PC-3 (cell line): Measurements from ENCODE around the gene THADA. TPM values are rescaled to one million over a fixed set of nuclear protein-coding genes. Genes with fewer than 3 reads are reported as not detected.

Experiments used
- ATAC-seq: fragments of 200-7000 bp; cut with Tn5 transposase; 2 replicates; pipeline ENCODE4 v1.9.1; 2020; ENCODE audit warnings: mild to moderate bottlenecking, moderate library complexity
- BruUV-seq: library from RNA; stranded (reverse); fragments of 400-500 nt; replicated peaks from 2 replicates; lab custom pipeline; 2021; lab: Mats Ljungman, UMichigan
- CTCF ChIA-PET: fragments of 300-600 bp; sonication (Branson Sonifier 250); formaldehyde crosslinking; loops from one replicate; lab custom pipeline; 2022; ENCODE audit warnings: antibody characterized with exemption; lab: Charles Lee
- POLR2A ChIA-PET: fragments of 300-600 bp; sonication (Branson Sonifier 250); formaldehyde crosslinking; loops from one replicate; lab custom pipeline; 2022; ENCODE audit warnings: antibody characterized with exemption; ENCODE audit not compliant: unreplicated experiment; lab: Charles Lee
- DNase-seq: peaks from one replicate; pipeline ENCODE4 v3.0.0-alpha.2; 2015
- H2AFZ ChIP-seq: fragments of 300-600 bp; sonication (generic); 2 replicates; pipeline ENCODE4 v1.6.0; 2016; ENCODE audit warnings: antibody characterized with exemption, low read length
- H3F3A ChIP-seq: fragments of 300-600 bp; sonication (generic); one replicate; pipeline ENCODE4 v1.6.0; 2017; ENCODE audit warnings: antibody characterized with exemption, low read length, control low read depth, mild to moderate bottlenecking; ENCODE audit not compliant: unreplicated experiment
- H3K27ac ChIP-seq: fragments of 300-600 bp; sonication (generic); 2 replicates; pipeline ENCODE4 v1.5.1; 2016; ENCODE audit warnings: mild to moderate bottlenecking, low read length
- H3K27me3 ChIP-seq: fragments of 300-600 bp; sonication (generic); 2 replicates; pipeline ENCODE4 v1.6.1; 2016; ENCODE audit warnings: low read length, mixed read lengths
- H3K36me3 ChIP-seq: fragments of 300-600 bp; sonication (generic); 2 replicates; pipeline ENCODE4 v1.6.1; 2016; ENCODE audit warnings: low read depth, mixed run types, low read length, mixed read lengths
- H3K4me1 ChIP-seq: fragments of 300-600 bp; sonication (generic); 2 replicates; pipeline ENCODE4 v1.5.1; 2016; ENCODE audit warnings: low read length; ENCODE audit not compliant: insufficient read depth
- H3K4me2 ChIP-seq: fragments of 300-600 bp; sonication (generic); 2 replicates; pipeline ENCODE4 v1.6.0; 2016; ENCODE audit warnings: low read length
- H3K4me3 ChIP-seq: fragments of 300-600 bp; sonication (generic); 2 replicates; pipeline ENCODE4 v1.5.1; 2016; ENCODE audit warnings: mild to moderate bottlenecking, low read length, mixed read lengths
- H3K79me2 ChIP-seq: fragments of 300-600 bp; sonication (generic); 2 replicates; pipeline ENCODE4 v1.6.1; 2017; ENCODE audit warnings: low read length, mixed read lengths
- H3K9ac ChIP-seq: fragments of 300-600 bp; sonication (generic); 2 replicates; pipeline ENCODE4 v1.6.0; 2016; ENCODE audit warnings: mild to moderate bottlenecking, low read length
- H3K9me2 ChIP-seq: fragments of 300-600 bp; sonication (generic); replicated peaks from 2 replicates; pipeline ENCODE4 v1.6.1; 2016; ENCODE audit warnings: mixed run types, low read length, mixed read lengths
- H3K9me3 ChIP-seq: fragments of 300-600 bp; sonication (generic); 2 replicates; pipeline ENCODE4 v1.6.1; 2016; ENCODE audit warnings: low read length, mixed read lengths
- H4K20me1 ChIP-seq: fragments of 300-600 bp; sonication (generic); 2 replicates; pipeline ENCODE4 v1.6.1; 2016; ENCODE audit warnings: low read length, mixed read lengths
- CTCF ChIP-seq: fragments of 300-600 bp; sonication (generic); conservative IDR thresholded peaks from 2 replicates; pipeline ENCODE4 v1.5.1; 2017; ENCODE audit warnings: antibody characterized with exemption, low read depth, mild to moderate bottlenecking, low read length
- EZH2 ChIP-seq: fragments of 300-600 bp; sonication (generic); IDR thresholded peaks from one replicate; pipeline ENCODE4 v1.6.1; 2017; ENCODE audit warnings: antibody characterized with exemption, mild to moderate bottlenecking, low read length; ENCODE audit not compliant: unreplicated experiment
- EZH2phosphoT487 ChIP-seq: fragments of 300-600 bp; sonication (generic); IDR thresholded peaks from 2 replicates; pipeline ENCODE4 v1.6.1; 2018; ENCODE audit warnings: mild to moderate bottlenecking, antibody characterized with exemption, low read length, borderline replicate concordance
- intact Hi-C: fragments of 100-400 bp; cut with micrococcal nuclease; formaldehyde crosslinking; loops from 2 replicates; pipeline ENCODE4 v1.9.0; 2023
- total RNA-seq: library from RNA; depleted of rRNA; stranded (reverse); fragments of >200 nt; gene quantifications from 2 replicates; pipeline ENCODE4 v1.2.3, GENCODE V29; 2014

Gene THADA
- total RNA-seq, 1 experiment from 2014 or later: 33.6 TPM

- no peaks in the 10 kb centered on the region for H3K27me3 ChIP-seq
- no peaks in the 10 kb centered on the region for H3K79me2 ChIP-seq
- no peaks in the 10 kb centered on the region for H3K36me3 ChIP-seq
- no peak overlapping the region for H3K27ac ChIP-seq
- no peak for ATAC-seq
- POLR2A ChIA-PET: no interaction called here
- H2AFZ ChIP-seq: no peak overlapping the region
- DNase-seq: no peak
- BruUV-seq: no TSS peak
- H3K9ac ChIP-seq: no peak overlapping the region
- no peak overlapping the region for H3K4me3 ChIP-seq
- CTCF ChIA-PET: no interaction called here
- TF ChIP-seq EZH2phosphoT487 (no peak), CTCF (no peak), EZH2 (no peak)
- H3K9me3 ChIP-seq: no peaks in the 10 kb centered on the region
- intact Hi-C loops: no loop called here
- H4K20me1 ChIP-seq: no peaks in the 10 kb centered on the region
- H3F3A ChIP-seq: no peaks in the 10 kb centered on the region
- H3K4me2 ChIP-seq: no peak overlapping the region
- H3K4me1 ChIP-seq: peaks cover 10% of the 10 kb centered on the region
- no peaks in the 10 kb centered on the region for H3K9me2 ChIP-seq
Observed at GRCh38 chr2:43274055-43274454, 321.8 kb downstream of the THADA start.

GRCh38 chr2:43273529-43273928, 322.3 kb downstream of the THADA start:
- Histone ChIP-seq H3K79me2 (no peaks in the 10 kb centered on the region), H3K4me1 (peaks cover 9% of the 10 kb centered on the region), H3K36me3 (no peaks in the 10 kb centered on the region), H3F3A (no peaks in the 10 kb centered on the region), H3K4me3 (no peak overlapping the region), H3K9me2 (no peaks in the 10 kb centered on the region), H3K4me2 (no peak overlapping the region), H4K20me1 (no peaks in the 10 kb centered on the region), H3K27ac (no peak overlapping the region), H3K27me3 (no peaks in the 10 kb centered on the region), H2AFZ (no peak overlapping the region), H3K9me3 (no peaks in the 10 kb centered on the region), H3K9ac (no peak overlapping the region)
- ChIA-PET POLR2A (no interaction called here), CTCF (no interaction called here)
- TF ChIP-seq EZH2phosphoT487 (no peak), CTCF (no peak), EZH2 (no peak)
- DNase-seq (no peak), ATAC-seq (peak; percentile 29; the same call in 1 of the 2 replicates)
- intact Hi-C loops: no loop called here
- BruUV-seq: no TSS peak

GRCh38 chr2:43270930-43271615, 324.8 kb downstream of the THADA start:
- DNase-seq (no peak), ATAC-seq (no peak)
- peak; percentile 54 for TF ChIP-seq CTCF
- TF ChIP-seq EZH2: no peak
- no peak for TF ChIP-seq EZH2phosphoT487
- Histone ChIP-seq H3K27me3 (no peaks in the 10 kb centered on the region), H4K20me1 (no peaks in the 10 kb centered on the region), H3K9ac (no peak overlapping the region), H3K27ac (no peak overlapping the region), H3K4me1 (no peaks in the 10 kb centered on the region), H3K9me3 (no peaks in the 10 kb centered on the region), H3K36me3 (no peaks in the 10 kb centered on the region), H3F3A (no peaks in the 10 kb centered on the region), H3K79me2 (no peaks in the 10 kb centered on the region), H2AFZ (no peak overlapping the region), H3K9me2 (no peaks in the 10 kb centered on the region), H3K4me3 (no peak overlapping the region), H3K4me2 (no peak overlapping the region)
- POLR2A ChIA-PET: no interaction called here
- no TSS peak for BruUV-seq
- CTCF ChIA-PET: interaction anchor here (0.7 kb wide), 2 partner anchors 178 to 443 kb away, joined by 3 to 6 read pairs; no protein-coding TSS in a partner anchor
- intact Hi-C loops: no loop called here
